HepG2 (cell line): ENCODE data around the gene HSPB9. TPM values are rescaled to one million over a fixed set of nuclear protein-coding genes. Genes with fewer than 3 reads are reported as not detected.

ENCODE experiments used
- ATAC-seq: fragments of 200-7000 bp; cut with Tn5 transposase; 3 replicates; pipeline ENCODE4 v1.9.1; 2020; ENCODE audit warnings: mild to moderate bottlenecking, moderate library complexity
- BruUV-seq: library from RNA; stranded (reverse); fragments of 400-500 nt; replicated peaks from 2 replicates; lab custom pipeline; 2021; lab: Mats Ljungman, UMichigan
- CTCF ChIA-PET: fragments of 300-600 bp; formaldehyde crosslinking; extraction: SDS; loops from one replicate; lab custom pipeline; 2021; ENCODE audit warnings: low total read pairs, inconsistent platforms, low intra/inter-chr PET ratio; lab: Yijun Ruan, JAX
- POLR2A ChIA-PET: fragments of 350-600 bp; sonication (Branson Sonifier 250); formaldehyde crosslinking; loops from one replicate; lab custom pipeline; 2020; ENCODE audit warnings: antibody characterized with exemption, inconsistent platforms; lab: Yijun Ruan, JAX
- DNase-seq: peaks from one replicate; pipeline ENCODE4 v3.0.0-alpha.2; 2015; ENCODE audit warnings: low spot score
- FAIRE-seq: peaks from 3 replicates; lab custom pipeline; 2011; peaks lifted over from hg19 to GRCh38; lab: Jason Lieb, UNC
- H2AFZ ChIP-seq: one replicate; pipeline ENCODE4 v1.6.1; 2011; ENCODE audit warnings: low read length, inconsistent platforms
- H3K27ac ChIP-seq: fragments of 300-600 bp; 3 replicates; pipeline ENCODE4 v1.8.0; 2011; ENCODE audit warnings: mixed run types, mild to moderate bottlenecking, mixed read lengths, low read length, inconsistent platforms; ENCODE audit not compliant: insufficient read depth; ENCODE audit errors: extremely low read length
- H3K27me3 ChIP-seq, 2 experiments: fragments of 200-600 bp in 1 of 2; 2 replicates in 1 of 2; 3 replicates in 1 of 2; pipeline versions ENCODE4 v1.6.0 to v1.8.0; 2011; ENCODE audit warnings: low read length in 2 of 2, mild to moderate bottlenecking in 2 of 2, moderate library complexity in 2 of 2, inconsistent platforms in 1 of 2; ENCODE audit not compliant: insufficient read depth in 2 of 2, control insufficient read depth in 1 of 2
- H3K36me3 ChIP-seq, 2 experiments: fragments of 200-600 bp in 1 of 2; replicated peaks in 1 of 2; 2 replicates in 1 of 2; 3 replicates in 1 of 2; pipeline versions ENCODE4 v1.5.1 to v1.8.0; 2011; ENCODE audit warnings: low read length in 2 of 2, inconsistent platforms in 1 of 2; ENCODE audit not compliant: insufficient read depth in 2 of 2, control insufficient read depth in 1 of 2
- H3K4me1 ChIP-seq: 2 replicates; pipeline ENCODE4 v1.5.1; 2012; ENCODE audit warnings: low read length, inconsistent platforms; ENCODE audit not compliant: insufficient read depth
- H3K4me2 ChIP-seq: 2 replicates; pipeline ENCODE4 v1.6.0; 2011; ENCODE audit warnings: low read depth, low read length, inconsistent platforms
- H3K4me3 ChIP-seq, 3 experiments: fragments of 200-600 bp in 1 of 3; sonication (generic), shearing (Covaris generic) in 1 of 3; replicated peaks in 1 of 3; 2 replicates each; pipeline ENCODE4 v1.5.1; 2011 to 2016; ENCODE audit warnings: low read length in 3 of 3, inconsistent platforms in 2 of 3, low read depth in 2 of 3, mild to moderate bottlenecking in 2 of 3, control low read depth in 1 of 3, mixed read lengths in 1 of 3; ENCODE audit not compliant: insufficient read depth in 1 of 3
- H3K79me2 ChIP-seq: one replicate; pipeline ENCODE4 v1.6.1; 2011; ENCODE audit warnings: low read length, inconsistent platforms; ENCODE audit not compliant: insufficient read depth
- H3K9ac ChIP-seq: 2 replicates; pipeline ENCODE4 v1.6.0; 2011; ENCODE audit warnings: mild to moderate bottlenecking, low read depth, low read length, inconsistent platforms; ENCODE audit not compliant: insufficient read depth
- H3K9me3 ChIP-seq: 2 replicates; pipeline ENCODE4 v1.5.1; 2012; ENCODE audit warnings: mild to moderate bottlenecking, low read length
- H4K20me1 ChIP-seq: 2 replicates; pipeline ENCODE4 v1.6.0; 2011; ENCODE audit warnings: inconsistent platforms, mild to moderate bottlenecking, low read length, moderate library complexity; ENCODE audit not compliant: insufficient read depth
- EED ChIP-seq: sonication (generic); formaldehyde crosslinking; IDR thresholded peaks from 2 replicates; pipeline ENCODE4 v1.5.0; 2020; ENCODE audit warnings: mild to moderate bottlenecking, missing genetic modification reagents
- HDAC6 ChIP-seq: fragments of 200-600 bp; sonication (generic); IDR thresholded peaks from 2 replicates; pipeline ENCODE4 v1.7.0; 2017; ENCODE audit warnings: mild to moderate bottlenecking, antibody characterized with exemption, low read length, low read depth
- IKZF5 ChIP-seq: IDR thresholded peaks from 2 replicates; pipeline ENCODE4 v1.6.1; 2018; ENCODE audit warnings: missing genetic modification reagents, mild to moderate bottlenecking, missing compliant biosample characterization
- PRDM10 ChIP-seq: sonication (generic); formaldehyde crosslinking; IDR thresholded peaks from 2 replicates; pipeline ENCODE4 v1.4.0; 2020; ENCODE audit warnings: low read depth, missing genetic modification reagents
- RBM22 ChIP-seq: fragments of 200-400 bp; formaldehyde crosslinking; optimal IDR thresholded peaks from 2 replicates; pipeline ENCODE3; 2017; ENCODE audit warnings: mild to moderate bottlenecking, low read length, moderate library complexity
- SAFB2 ChIP-seq: sonication (generic); formaldehyde crosslinking; IDR thresholded peaks from 2 replicates; pipeline ENCODE4 v1.5.1; 2020; ENCODE audit warnings: missing genetic modification reagents, low read depth, mild to moderate bottlenecking, borderline replicate concordance
- SOX5 ChIP-seq: IDR thresholded peaks from 2 replicates; pipeline ENCODE4 v1.6.1; 2016; ENCODE audit warnings: borderline replicate concordance
- ZBTB49 ChIP-seq: sonication (generic); formaldehyde crosslinking; IDR thresholded peaks from 2 replicates; pipeline ENCODE4 v1.4.0; 2020; ENCODE audit warnings: missing genetic modification reagents, borderline replicate concordance
- ZNF792 ChIP-seq: IDR thresholded peaks from 2 replicates; pipeline ENCODE4 v1.6.1; 2016
- ZNF891 ChIP-seq: sonication (generic); formaldehyde crosslinking; IDR thresholded peaks from 2 replicates; pipeline ENCODE4 v1.5.0; 2020; ENCODE audit warnings: mild to moderate bottlenecking, missing genetic modification reagents
- WGBS: methylation state at CpG from one replicate; pipeline ENCODE4 v1.1.6; 2017; ENCODE audit warnings: low lambda C conversion rate; 5-methylcytosine and 5-hydroxymethylcytosine counted together
- in situ Hi-C: cut with HindIII; loops from 2 replicates; pipeline ENCODE4 v1.10.0; 2017; ENCODE audit warnings: low pct_unique_long_range_greater_than_20kb; ENCODE audit not compliant: extremely low pct_ligation_motif_present
- intact Hi-C: fragments of 100-400 bp; cut with micrococcal nuclease; formaldehyde crosslinking; loops from one replicate; pipeline ENCODE4 v1.10.0; 2022; ENCODE audit not compliant: unreplicated experiment
- polyA plus RNA-seq, 8 experiments: library from polyadenylated mRNA; depleted of rRNA in 3 of 8; stranded (reverse) in 7 of 8; unstranded in 1 of 8; fragments of >200 nt; fragmentation: Illumina TruSeq in 4 of 8; extraction: Trizol in 4 of 8; gene quantifications; 2 replicates each; pipeline versions ENCODE4 v1.2.1 to v1.2.3, GENCODE V29; 2011 to 2016; ENCODE audit warnings: low read depth in 4 of 8, missing spikeins in 1 of 8, mixed read lengths in 1 of 8; ENCODE audit not compliant: insufficient read depth in 1 of 8
- total RNA-seq, 5 experiments: library from RNA; depleted of rRNA; stranded (reverse); fragments of >200 nt; fragmentation: Illumina TruSeq; extraction: Trizol; gene quantifications; 2 replicates each; pipeline ENCODE4 v1.2.3, GENCODE V29; 2016; ENCODE audit warnings: low read depth in 1 of 5

Gene HSPB9
- total and polyA plus RNA-seq, 2 of the 13 experiments (the other 11 are each of a cell fraction or from before 2014, with no cell fraction given) = 0.05 to 0.24 TPM

GRCh38 chr17:42120770-42121769, 1.5 kb upstream of the HSPB9 start, which contains the start of gene KAT2A:
Gene KAT2A (minus strand): TSS chr17:42121367. CDS start chr17:42121304, 63 bp downstream.
- peak; percentile 73 for DNase-seq
- ChIA-PET CTCF (no interaction called here), POLR2A (interaction anchor here (0.7 to 3.1 kb wide), 24 partner anchors 9 to 432 kb away, joined by 3 to 34 read pairs (median 6); partner anchors contain the start of genes CNP, DHX58, DNAJC7 and EIF1)
- no TSS peak for BruUV-seq
- Histone ChIP-seq H3K4me2 (peak within 1 kb of the TSS; percentile 79), H2AFZ (peak within 1 kb of the TSS; percentile 52), H4K20me1 (no peaks in the 10 kb centered on the region), H3K79me2 (no peaks in the 10 kb centered on the region), H3K9me3 (no peaks in the 10 kb centered on the region), H3K4me3 (peak within 1 kb of the TSS; percentile 76 to 85 (median 79)), H3K4me1 (peaks cover 30% of the 10 kb centered on the region), H3K36me3 (peaks cover 9 to 37% of the 10 kb centered on the region in 2 experiments), H3K9ac (peak within 1 kb of the TSS; percentile 57), H3K27ac (peak within 1 kb of the TSS; percentile 68), H3K27me3 (no peaks in the 10 kb centered on the region)
- in situ Hi-C loops (no loop called here), intact Hi-C loops (loop anchor here (5.0 kb wide), 1 partner anchor 36 kb away; no protein-coding TSS in a partner anchor)
- ATAC-seq = peak; percentile 90
- FAIRE-seq = peak; percentile 72
- 18% methylated on average over 25 of the region's 57 CpGs for WGBS
- TF ChIP-seq ZNF792 (CRISPR knock-in tag) = 0 out of 2 replicates have a peak, but pooled peaks have one; percentile 17
- no peak for TF ChIP-seq EED (CRISPR knock-in tag)
- TF ChIP-seq RBM22 = no peak
- TF ChIP-seq SOX5 (CRISPR knock-in tag) = no peak
- peak; percentile 39; the same call in 1 of the 2 replicates for TF ChIP-seq SAFB2 (CRISPR knock-in tag)
- TF ChIP-seq HDAC6 = no peak
- no peak for TF ChIP-seq PRDM10 (CRISPR knock-in tag)
- TF ChIP-seq IKZF5 (CRISPR knock-in tag) = no peak; the same call in 1 of the 2 replicates
- peak; percentile 60; the same call in 1 of the 2 replicates for TF ChIP-seq ZBTB49 (CRISPR knock-in tag)
- peak; percentile 57; the same call in 1 of the 2 replicates for TF ChIP-seq ZNF891 (CRISPR knock-in tag)
